NCI-H748 (cell line): ENCODE data around the gene MAP1B.

Experiments
- DNase-seq: peaks from one replicate; lab custom pipeline; 2025; ENCODE audit not compliant: unreplicated experiment; lab: John Stamatoyannopoulos, UW

The MAP1B gene

GRCh38 chr5:72216756-72217155 is 109.5 kb downstream of the MAP1B start:
- no peak for DNase-seq

GRCh38 chr5:72221099-72221498 is 113.8 kb downstream of the MAP1B start:
- no peak for DNase-seq

GRCh38 chr5:72221541-72221940 is 114.3 kb downstream of the MAP1B start:
- no peak for DNase-seq

GRCh38 chr5:72222521-72222920 is 115.2 kb downstream of the MAP1B start:
- DNase-seq: no peak

- DNase-seq: peak; percentile 94
Observed at GRCh38 chr5:72223371-72223770, 116.1 kb downstream of the MAP1B start.

- DNase-seq: no peak
Observed at GRCh38 chr5:72224946-72225463, 117.7 kb downstream of the MAP1B start.

- no peak for DNase-seq
Observed at GRCh38 chr5:72225741-72226140, 118.5 kb downstream of the MAP1B start.

GRCh38 chr5:72226950-72227349 is 119.7 kb downstream of the MAP1B start:
- no peak for DNase-seq

- DNase-seq: no peak
Observed at GRCh38 chr5:72228960-72229359, 121.7 kb downstream of the MAP1B start.

GRCh38 chr5:72231991-72232703 is 124.9 kb downstream of the MAP1B start:
- no peak for DNase-seq

- DNase-seq: no peak
Observed at GRCh38 chr5:72232838-72233237, 125.6 kb downstream of the MAP1B start.

- DNase-seq: no peak
Observed at GRCh38 chr5:72233835-72234234, 126.6 kb downstream of the MAP1B start.

- DNase-seq: no peak
Observed at GRCh38 chr5:72234265-72234700, 127.0 kb downstream of the MAP1B start.

- no peak for DNase-seq
Observed at GRCh38 chr5:72234868-72235267, 127.6 kb downstream of the MAP1B start.

GRCh38 chr5:72235725-72236124 is 128.4 kb downstream of the MAP1B start:
- no peak for DNase-seq

- no peak for DNase-seq
Observed at GRCh38 chr5:72237415-72237814, 130.1 kb downstream of the MAP1B start.

GRCh38 chr5:72237879-72238278 is 130.6 kb downstream of the MAP1B start:
- no peak for DNase-seq

GRCh38 chr5:72238712-72239445 is 131.6 kb downstream of the MAP1B start:
- no peak for DNase-seq

GRCh38 chr5:72241346-72242003 is 134.2 kb downstream of the MAP1B start:
- DNase-seq: peak; percentile 79

GRCh38 chr5:72242796-72243475 is 135.7 kb downstream of the MAP1B start:
- DNase-seq: no peak

- DNase-seq: no peak
Observed at GRCh38 chr5:72243706-72244105, 136.4 kb downstream of the MAP1B start.
